GM12801 (cell line): ENCODE measurements around the gene ZMYND8.

Experiments used
- TF ChIP-seq, protein P1 (sequence below): IDR thresholded peaks from one replicate; pipeline ENCODE4 v1.5.1; 2011; ENCODE audit warnings: control low read depth; ENCODE audit not compliant: insufficient read length; ENCODE audit errors: extremely low read depth

ZMYND8 gene

DNA sequence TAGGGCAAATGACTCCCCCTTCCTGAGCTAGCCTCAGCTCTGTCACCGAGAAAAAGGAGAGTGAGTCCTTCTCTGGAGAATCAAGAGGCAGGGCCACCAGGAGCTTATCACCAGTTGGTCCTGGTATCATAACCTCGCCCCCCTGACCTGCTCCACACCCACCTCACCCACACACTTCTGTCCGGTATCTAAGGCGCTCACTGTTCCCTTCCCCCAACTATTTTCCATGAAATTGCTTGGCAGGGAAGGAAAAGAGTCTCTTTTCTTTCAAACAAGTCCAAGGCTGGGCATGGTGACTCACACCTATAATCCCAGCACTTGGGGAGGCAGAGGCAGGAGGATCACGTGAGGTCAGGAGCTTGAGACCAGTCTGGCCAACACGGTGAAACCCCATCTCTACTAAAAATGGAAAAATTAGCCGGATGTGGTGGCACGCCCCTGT is 77.6 kb downstream of the ZMYND8 start:
- TF ChIP-seq, protein P1, sequence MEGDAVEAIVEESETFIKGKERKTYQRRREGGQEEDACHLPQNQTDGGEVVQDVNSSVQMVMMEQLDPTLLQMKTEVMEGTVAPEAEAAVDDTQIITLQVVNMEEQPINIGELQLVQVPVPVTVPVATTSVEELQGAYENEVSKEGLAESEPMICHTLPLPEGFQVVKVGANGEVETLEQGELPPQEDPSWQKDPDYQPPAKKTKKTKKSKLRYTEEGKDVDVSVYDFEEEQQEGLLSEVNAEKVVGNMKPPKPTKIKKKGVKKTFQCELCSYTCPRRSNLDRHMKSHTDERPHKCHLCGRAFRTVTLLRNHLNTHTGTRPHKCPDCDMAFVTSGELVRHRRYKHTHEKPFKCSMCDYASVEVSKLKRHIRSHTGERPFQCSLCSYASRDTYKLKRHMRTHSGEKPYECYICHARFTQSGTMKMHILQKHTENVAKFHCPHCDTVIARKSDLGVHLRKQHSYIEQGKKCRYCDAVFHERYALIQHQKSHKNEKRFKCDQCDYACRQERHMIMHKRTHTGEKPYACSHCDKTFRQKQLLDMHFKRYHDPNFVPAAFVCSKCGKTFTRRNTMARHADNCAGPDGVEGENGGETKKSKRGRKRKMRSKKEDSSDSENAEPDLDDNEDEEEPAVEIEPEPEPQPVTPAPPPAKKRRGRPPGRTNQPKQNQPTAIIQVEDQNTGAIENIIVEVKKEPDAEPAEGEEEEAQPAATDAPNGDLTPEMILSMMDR: no peak

DNA sequence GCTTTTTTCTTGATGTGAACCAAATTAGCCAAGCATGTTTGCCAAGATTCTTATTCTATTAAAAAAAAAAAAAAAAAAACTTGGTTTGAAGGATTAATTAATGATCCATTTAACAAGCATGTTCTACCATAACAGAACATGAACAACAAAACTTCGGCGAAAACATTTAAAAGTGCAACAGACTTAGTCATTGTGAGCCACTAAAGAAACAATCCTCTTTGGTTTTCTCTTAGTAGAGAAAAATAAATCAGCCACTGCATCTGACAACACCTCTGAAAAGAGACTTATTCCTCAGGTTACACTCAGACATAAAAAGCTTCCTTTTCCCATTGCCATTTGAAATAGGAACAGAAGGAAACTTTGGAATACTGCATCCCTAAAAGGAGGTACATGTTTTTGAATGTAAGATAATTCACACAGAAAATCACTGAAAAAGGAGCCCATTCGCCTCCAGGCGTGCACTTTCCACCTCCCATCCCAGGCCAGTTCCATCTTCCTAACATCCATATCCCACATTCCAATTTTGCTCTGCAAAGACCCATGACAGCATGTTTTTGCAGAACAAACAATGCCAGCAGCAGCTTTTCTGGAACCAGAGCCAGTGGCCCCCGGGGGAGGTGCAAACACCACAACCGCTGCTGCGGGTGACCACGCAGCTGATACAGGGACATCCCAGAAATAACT is 79.5 kb downstream of the ZMYND8 start:
- TF ChIP-seq, protein P1: no peak

DNA sequence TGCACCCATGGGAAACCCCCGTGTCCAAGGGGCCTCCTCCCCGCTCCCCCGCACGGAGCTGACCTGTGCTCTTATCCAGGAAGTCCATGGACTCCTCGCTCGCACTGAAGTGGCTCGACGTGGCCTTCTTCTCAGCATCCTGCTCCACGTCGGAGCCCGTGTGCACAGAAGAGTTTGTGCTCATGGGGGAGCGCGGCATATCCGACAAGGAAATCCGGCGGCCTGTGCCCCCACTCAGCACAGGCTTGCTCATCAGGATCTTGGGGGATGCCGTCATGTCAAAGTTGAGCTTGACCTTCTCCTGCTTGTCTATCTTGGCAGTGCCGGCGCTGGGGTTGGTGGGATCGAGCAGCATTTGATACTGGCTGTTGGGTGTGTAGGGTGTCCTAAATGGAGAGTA is 80.2 kb downstream of the ZMYND8 start:
- TF ChIP-seq, protein P1: no peak

DNA sequence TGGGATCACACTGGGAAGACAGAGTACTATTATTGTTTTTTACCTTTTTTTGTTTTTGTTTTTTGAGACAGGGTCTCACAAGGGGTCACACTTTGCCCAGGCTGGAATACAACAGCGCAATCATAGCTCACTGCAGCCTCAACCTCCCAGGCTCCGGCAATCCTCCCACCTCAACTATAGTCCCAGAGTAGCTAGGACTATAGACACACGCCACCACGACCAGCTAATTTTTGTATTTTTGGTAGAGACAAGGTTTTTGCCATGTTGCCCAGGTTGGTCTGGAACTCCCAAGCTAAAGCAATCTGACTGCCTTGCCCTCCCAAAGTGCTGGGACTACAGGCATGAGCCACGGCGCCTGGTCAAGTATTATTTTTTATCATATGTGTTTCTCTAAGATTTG is 81.0 kb downstream of the ZMYND8 start:
- TF ChIP-seq, protein P1: no peak

DNA sequence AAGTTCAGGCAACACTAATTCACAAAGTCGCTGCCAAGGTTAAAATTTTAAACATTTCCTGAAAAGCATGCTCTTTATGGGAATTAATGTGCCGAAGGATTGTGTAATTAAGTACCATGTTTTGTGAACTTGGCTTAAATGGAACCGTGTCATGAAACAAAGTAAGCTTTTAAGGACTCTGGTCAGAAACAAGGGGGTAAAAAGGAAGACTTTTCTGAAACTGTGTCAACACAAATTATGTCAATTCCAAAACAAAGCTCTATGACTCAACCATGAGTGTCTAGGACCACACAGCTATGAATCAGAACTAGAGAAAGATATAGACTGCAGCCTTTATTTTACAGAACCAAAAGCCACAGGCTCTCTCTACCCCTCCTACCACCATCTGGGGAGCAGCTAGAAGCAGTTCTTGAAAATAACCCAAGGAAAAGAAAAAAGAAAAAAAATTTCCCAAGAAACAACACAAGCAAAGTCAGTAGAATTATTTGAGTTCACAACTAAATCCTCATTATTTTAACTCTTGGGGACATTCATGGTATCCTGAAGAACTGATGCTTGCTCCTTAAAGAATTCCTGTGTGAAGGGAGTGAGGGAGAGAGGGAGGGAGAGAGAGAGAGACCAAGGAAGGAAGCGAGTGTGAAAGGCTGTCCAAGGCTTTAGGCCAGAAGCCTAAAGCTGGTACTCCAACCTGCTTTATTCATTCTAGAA is 81.9 kb downstream of the ZMYND8 start:
- TF ChIP-seq, protein P1: no peak

DNA sequence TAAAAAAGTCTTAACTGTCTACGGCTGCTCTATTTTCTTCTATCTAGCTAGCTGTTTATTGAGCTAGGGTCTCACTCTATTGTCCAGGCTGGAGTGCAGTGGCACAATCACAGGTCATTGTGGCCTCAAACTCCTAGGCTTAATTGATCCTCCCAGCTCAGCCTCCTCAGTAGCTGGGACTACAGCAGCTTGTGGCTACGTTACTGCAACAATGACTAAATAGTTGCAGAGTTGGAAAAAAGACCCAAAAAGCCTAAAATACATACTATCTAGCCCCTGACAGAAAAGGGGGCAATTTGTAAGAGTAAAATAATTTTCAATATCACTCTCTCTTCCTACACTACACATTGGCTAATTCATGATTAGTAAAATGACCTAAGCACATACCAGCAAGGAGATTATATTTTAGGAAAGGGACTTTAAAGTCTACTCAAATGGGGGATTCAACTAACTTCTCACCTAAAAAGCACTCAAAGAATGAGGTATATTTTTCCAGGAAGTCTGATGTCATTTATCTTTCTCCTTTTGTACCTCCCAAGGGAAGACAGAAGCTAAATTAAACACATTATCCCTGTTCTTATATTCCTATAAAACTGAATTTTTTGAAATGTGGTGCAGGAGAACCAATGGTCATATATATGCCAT is 82.8 kb downstream of the ZMYND8 start:
- TF ChIP-seq, protein P1: no peak

DNA sequence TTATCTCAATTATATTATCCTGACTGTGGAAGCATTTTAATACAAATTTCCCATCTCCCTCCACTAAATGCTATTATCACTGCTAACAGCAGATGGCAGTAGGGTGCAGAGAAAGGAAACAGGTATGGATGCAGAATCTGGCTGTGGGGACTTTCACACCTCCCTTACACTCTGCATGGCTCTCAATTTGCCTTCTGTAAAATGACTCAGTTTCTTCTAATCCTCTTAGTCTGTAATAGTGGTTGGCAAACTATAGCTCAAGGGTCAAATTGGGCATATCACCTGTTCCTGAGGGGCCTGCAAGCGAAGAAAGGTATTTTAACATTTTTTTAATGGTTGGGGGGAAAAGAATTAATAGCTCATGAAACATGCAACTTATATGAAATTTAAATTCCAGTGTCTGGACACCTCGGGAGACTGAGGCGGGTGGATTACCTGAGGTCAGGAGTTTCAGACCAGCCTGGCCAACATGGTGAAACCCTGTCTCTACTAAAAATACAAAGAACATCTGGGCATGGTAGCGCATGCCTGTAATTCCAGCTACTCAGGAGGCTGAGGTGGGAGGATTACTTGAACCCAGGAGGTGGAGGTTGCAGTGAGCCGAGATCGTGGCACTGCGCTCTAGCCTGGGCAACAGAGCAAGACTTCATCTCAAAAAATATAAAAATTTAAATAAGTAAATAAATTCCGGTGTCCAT is 83.5 kb downstream of the ZMYND8 start:
- TF ChIP-seq, protein P1: no peak
